Activated T-helper 17 cell treated with anti-CD3 and anti-CD28 coated beads, Interleukin-2, amount 50 U/mL, for 72 hours (primary cell): ENCODE results near the gene MAST2. TPM values are rescaled to one million over a fixed set of nuclear protein-coding genes. Genes with fewer than 3 reads are reported as not detected.

Experiments
- ATAC-seq: fragments of 150-1000 bp; cut with Tn5 transposase; replicated peaks from 2 replicates; pipeline ENCODE4 v1.10.0; 2021; ENCODE audit warnings: mild to moderate bottlenecking, moderate library complexity
- H3K27ac Mint-ChIP-seq: one replicate; pipeline ENCODE4 v1.8.0; 2022; ENCODE audit warnings: mixed read lengths
- H3K27me3 Mint-ChIP-seq: one replicate; pipeline ENCODE4 v1.8.0; 2022; ENCODE audit warnings: mixed read lengths
- H3K36me3 Mint-ChIP-seq: one replicate; pipeline ENCODE4 v1.8.0; 2022; ENCODE audit warnings: low read depth, mild to moderate bottlenecking, mixed read lengths
- H3K4me1 Mint-ChIP-seq: one replicate; pipeline ENCODE4 v1.8.0; 2022; ENCODE audit warnings: mixed read lengths
- H3K4me3 Mint-ChIP-seq: one replicate; pipeline ENCODE4 v1.8.0; 2022; ENCODE audit warnings: mild to moderate bottlenecking, mixed read lengths
- H3K9me3 Mint-ChIP-seq: one replicate; pipeline ENCODE4 v1.8.0; 2022; ENCODE audit warnings: mixed read lengths
- total RNA-seq, 2 donors: library from RNA; stranded (reverse); gene quantifications; one replicate each; pipeline ENCODE4 v1.2.3, GENCODE V29; 2022

Gene MAST2
- total RNA-seq, 2 donors from 2014 or later, result 24.4 to 29.8 TPM

DNA sequence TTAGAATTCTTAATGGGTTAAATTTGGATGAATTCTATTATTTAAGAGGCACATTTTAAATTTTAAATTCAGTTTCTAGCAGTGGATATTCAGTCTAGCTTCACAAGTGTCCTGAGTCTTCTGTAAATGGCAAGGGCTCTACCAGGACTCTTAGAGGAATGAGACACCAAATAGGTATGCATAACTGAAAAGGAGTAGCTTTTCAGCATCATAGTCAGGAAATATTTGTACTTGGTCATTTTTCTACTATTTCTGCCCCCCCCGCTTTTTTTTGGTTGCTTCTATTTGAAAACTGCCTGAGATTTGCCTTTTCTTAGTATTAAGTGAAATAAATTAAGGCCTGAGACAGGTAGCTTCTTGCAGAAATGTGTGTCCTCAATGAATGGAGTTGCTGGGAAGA, 80.2 kb downstream of the MAST2 start:
- Mint-ChIP-seq H3K4me3 (no peak overlapping the region), H3K27me3 (no peaks in the 10 kb centered on the region), H3K27ac (no peak overlapping the region), H3K4me1 (no peaks in the 10 kb centered on the region), H3K9me3 (no peaks in the 10 kb centered on the region), H3K36me3 (no peaks in the 10 kb centered on the region)
- no peak for ATAC-seq

DNA sequence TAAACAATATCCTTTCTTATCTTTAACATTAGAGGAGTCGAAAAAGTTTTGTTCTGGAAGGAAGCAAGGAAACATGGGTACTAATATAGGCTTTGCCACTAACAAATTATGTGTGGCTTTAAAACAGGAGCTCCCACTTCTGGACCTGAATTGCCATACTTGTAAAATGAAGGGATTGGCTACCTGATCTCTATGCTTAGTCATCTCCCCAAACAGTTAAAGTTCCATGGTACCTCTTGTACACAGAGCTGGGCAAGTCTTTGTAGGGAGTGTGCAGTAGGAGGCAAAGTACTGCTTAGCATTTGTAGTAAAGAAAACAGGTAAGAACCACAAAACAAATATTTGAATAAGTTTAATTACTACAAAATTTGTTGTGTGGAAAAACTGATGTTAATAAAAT, 81.3 kb downstream of the MAST2 start:
- H3K36me3 Mint-ChIP-seq, result no peaks in the 10 kb centered on the region
- ATAC-seq, result no peak
- no peak overlapping the region for H3K27ac Mint-ChIP-seq
- H3K27me3 Mint-ChIP-seq, result no peaks in the 10 kb centered on the region
- no peak overlapping the region for H3K4me3 Mint-ChIP-seq
- H3K4me1 Mint-ChIP-seq, result no peaks in the 10 kb centered on the region
- no peaks in the 10 kb centered on the region for H3K9me3 Mint-ChIP-seq

DNA sequence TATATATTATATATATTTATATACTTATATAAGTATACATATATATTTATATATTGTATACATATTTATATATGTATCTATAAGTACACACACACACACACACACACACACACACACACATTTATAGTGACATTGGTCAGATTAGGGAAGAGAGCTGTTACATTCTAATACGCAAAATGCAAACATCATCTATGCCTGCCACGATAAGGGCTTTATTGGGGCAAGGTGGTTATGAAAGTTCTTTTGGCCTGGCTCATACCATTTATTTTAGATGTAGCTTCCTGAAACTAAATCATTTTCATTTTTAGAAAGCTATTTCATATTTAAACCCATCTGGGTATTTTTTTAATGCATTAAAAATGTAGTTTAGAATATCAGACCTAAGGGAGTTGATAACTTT, 82.8 kb downstream of the MAST2 start:
- H3K4me1 Mint-ChIP-seq, result peaks cover 5% of the 10 kb centered on the region
- no peaks in the 10 kb centered on the region for H3K27me3 Mint-ChIP-seq
- H3K9me3 Mint-ChIP-seq, result no peaks in the 10 kb centered on the region
- no peaks in the 10 kb centered on the region for H3K36me3 Mint-ChIP-seq
- no peak overlapping the region for H3K27ac Mint-ChIP-seq
- no peak for ATAC-seq
- no peak overlapping the region for H3K4me3 Mint-ChIP-seq

GRCh38 chr1:45887156-45887842, 83.9 kb downstream of the MAST2 start:
- no peaks in the 10 kb centered on the region for H3K9me3 Mint-ChIP-seq
- no peak for ATAC-seq
- peaks cover 5% of the 10 kb centered on the region for H3K4me1 Mint-ChIP-seq
- H3K4me3 Mint-ChIP-seq, result no peak overlapping the region
- H3K27ac Mint-ChIP-seq, result no peak overlapping the region
- no peaks in the 10 kb centered on the region for H3K27me3 Mint-ChIP-seq
- H3K36me3 Mint-ChIP-seq, result no peaks in the 10 kb centered on the region

- no peak overlapping the region for H3K27ac Mint-ChIP-seq
- ATAC-seq, result no peak
- peaks cover 5% of the 10 kb centered on the region for H3K4me1 Mint-ChIP-seq
- no peak overlapping the region for H3K4me3 Mint-ChIP-seq
- H3K36me3 Mint-ChIP-seq, result no peaks in the 10 kb centered on the region
- H3K27me3 Mint-ChIP-seq, result no peaks in the 10 kb centered on the region
- no peaks in the 10 kb centered on the region for H3K9me3 Mint-ChIP-seq
These were observed 86.7 kb downstream of the MAST2 start for GRCh38 chr1:45890078-45890477.

DNA sequence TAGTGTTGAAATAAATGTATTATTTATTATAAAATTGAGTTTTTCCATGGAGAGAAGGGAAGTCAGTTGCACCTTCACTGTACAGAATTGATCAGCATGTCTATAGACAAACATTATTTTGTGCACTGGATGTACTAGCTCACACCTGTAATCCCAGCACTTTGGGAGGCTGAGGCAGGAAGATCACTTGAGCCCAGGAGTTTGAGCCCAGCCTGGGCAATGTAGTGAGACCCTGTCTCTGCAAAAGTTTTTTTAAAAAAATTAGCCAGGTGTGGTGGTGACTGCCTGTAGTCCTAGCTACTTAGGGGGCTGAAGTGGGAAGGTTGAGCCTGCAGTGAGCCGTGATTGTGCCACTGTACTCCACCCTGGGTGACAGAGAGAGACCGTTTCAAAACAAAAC, 87.7 kb downstream of the MAST2 start:
- no peaks in the 10 kb centered on the region for H3K9me3 Mint-ChIP-seq
- H3K27ac Mint-ChIP-seq, result no peak overlapping the region
- H3K27me3 Mint-ChIP-seq, result no peaks in the 10 kb centered on the region
- H3K4me1 Mint-ChIP-seq, result peaks cover 5% of the 10 kb centered on the region
- H3K36me3 Mint-ChIP-seq, result no peaks in the 10 kb centered on the region
- no peak overlapping the region for H3K4me3 Mint-ChIP-seq
- ATAC-seq, result no peak

- peaks cover 5% of the 10 kb centered on the region for H3K4me1 Mint-ChIP-seq
- H3K27ac Mint-ChIP-seq, result no peak overlapping the region
- no peaks in the 10 kb centered on the region for H3K27me3 Mint-ChIP-seq
- H3K4me3 Mint-ChIP-seq, result no peak overlapping the region
- no peaks in the 10 kb centered on the region for H3K9me3 Mint-ChIP-seq
- H3K36me3 Mint-ChIP-seq, result no peaks in the 10 kb centered on the region
- no peak for ATAC-seq
These were observed 88.8 kb downstream of the MAST2 start for GRCh38 chr1:45892068-45892785.

GRCh38 chr1:45894331-45894730, 90.9 kb downstream of the MAST2 start:
- Mint-ChIP-seq H3K27me3 (no peaks in the 10 kb centered on the region), H3K4me1 (peaks cover 5% of the 10 kb centered on the region), H3K27ac (no peak overlapping the region), H3K9me3 (no peaks in the 10 kb centered on the region), H3K36me3 (no peaks in the 10 kb centered on the region), H3K4me3 (no peak overlapping the region)
- no peak for ATAC-seq

DNA sequence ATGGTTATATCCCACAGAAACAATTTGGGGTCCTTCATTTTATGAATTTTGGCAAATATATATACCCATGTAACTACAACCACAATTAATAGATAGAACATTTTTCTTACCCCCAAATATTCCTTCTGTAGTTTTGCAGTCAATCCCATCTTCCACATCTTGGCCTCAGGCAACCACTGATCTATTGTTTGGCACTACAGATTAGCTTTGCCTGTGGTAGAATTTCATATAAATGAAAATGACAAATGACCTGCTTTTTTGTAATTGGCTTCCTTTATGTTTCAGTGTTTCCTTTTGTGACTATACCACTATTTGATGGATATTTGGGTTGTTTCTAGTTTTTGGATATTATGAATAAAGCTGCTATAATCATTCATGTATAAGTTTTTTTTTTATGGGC, 91.5 kb downstream of the MAST2 start:
- Mint-ChIP-seq H3K4me1 (peaks cover 3% of the 10 kb centered on the region), H3K9me3 (no peaks in the 10 kb centered on the region), H3K4me3 (no peak overlapping the region), H3K27me3 (no peaks in the 10 kb centered on the region), H3K27ac (no peak overlapping the region), H3K36me3 (no peaks in the 10 kb centered on the region)
- no peak for ATAC-seq

GRCh38 chr1:45895406-45895805, 92.0 kb downstream of the MAST2 start:
- no peak overlapping the region for H3K4me3 Mint-ChIP-seq
- no peaks in the 10 kb centered on the region for H3K4me1 Mint-ChIP-seq
- no peaks in the 10 kb centered on the region for H3K9me3 Mint-ChIP-seq
- no peaks in the 10 kb centered on the region for H3K27me3 Mint-ChIP-seq
- no peak overlapping the region for H3K27ac Mint-ChIP-seq
- no peak for ATAC-seq
- H3K36me3 Mint-ChIP-seq, result no peaks in the 10 kb centered on the region

DNA sequence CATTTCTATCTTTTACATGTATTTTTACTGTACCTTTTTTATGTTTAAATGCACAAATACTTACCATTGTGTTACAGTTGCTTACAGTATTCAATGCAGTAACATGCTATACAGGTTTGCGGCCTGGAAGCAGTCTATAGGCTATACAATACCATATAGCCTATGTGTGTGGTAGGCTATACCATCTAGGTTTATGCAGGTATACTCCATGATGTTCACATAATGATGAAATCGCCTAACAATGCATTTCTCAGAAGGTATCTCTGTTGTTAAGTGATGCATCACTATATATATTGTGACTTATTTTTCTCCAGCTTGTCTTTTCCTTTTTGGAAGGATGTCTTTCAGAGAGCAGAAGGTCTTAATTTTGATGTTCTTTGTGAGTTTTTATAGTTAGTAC, 103.5 kb downstream of the MAST2 start:
- ATAC-seq, result no peak
- no peak overlapping the region for H3K27ac Mint-ChIP-seq
- H3K4me1 Mint-ChIP-seq, result no peaks in the 10 kb centered on the region
- no peak overlapping the region for H3K4me3 Mint-ChIP-seq
- no peaks in the 10 kb centered on the region for H3K9me3 Mint-ChIP-seq
- H3K27me3 Mint-ChIP-seq, result no peaks in the 10 kb centered on the region
- no peaks in the 10 kb centered on the region for H3K36me3 Mint-ChIP-seq

- Mint-ChIP-seq H3K36me3 (no peaks in the 10 kb centered on the region), H3K9me3 (no peaks in the 10 kb centered on the region), H3K27me3 (no peaks in the 10 kb centered on the region), H3K27ac (no peak overlapping the region), H3K4me1 (peaks cover 9% of the 10 kb centered on the region), H3K4me3 (no peak overlapping the region)
- no peak for ATAC-seq
These were observed 105.3 kb downstream of the MAST2 start for GRCh38 chr1:45908611-45909140.

- H3K4me1 Mint-ChIP-seq, result peaks cover 10% of the 10 kb centered on the region
- no peaks in the 10 kb centered on the region for H3K36me3 Mint-ChIP-seq
- H3K27ac Mint-ChIP-seq, result no peak overlapping the region
- no peak for ATAC-seq
- no peaks in the 10 kb centered on the region for H3K9me3 Mint-ChIP-seq
- no peaks in the 10 kb centered on the region for H3K27me3 Mint-ChIP-seq
- no peak overlapping the region for H3K4me3 Mint-ChIP-seq
These were observed 108.2 kb downstream of the MAST2 start for GRCh38 chr1:45911634-45912033.

DNA sequence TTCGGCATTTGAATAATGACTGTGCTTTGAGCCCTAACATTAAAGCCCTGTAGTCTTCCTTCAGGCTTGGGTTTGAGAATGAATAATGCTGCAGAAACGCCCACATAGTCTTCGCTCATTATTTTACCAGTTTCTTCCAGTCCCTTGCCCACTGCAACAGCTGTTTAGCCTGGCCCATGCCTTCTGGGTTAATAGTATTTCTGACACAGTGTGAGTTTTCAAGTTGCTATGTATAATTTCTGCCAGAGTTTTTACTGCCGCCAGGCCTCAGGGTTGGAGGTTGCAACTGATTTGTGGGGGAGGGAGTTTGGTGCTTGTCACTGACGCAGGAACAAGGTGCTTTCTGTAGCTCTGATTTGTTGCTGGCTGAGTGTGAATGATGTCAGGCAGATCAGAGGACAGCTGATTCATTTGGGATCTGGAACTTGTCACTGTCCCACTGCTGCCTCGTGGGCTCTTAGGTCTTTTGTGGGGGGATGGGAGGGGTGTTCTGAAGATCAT, 109.8 kb downstream of the MAST2 start:
- no peaks in the 10 kb centered on the region for H3K36me3 Mint-ChIP-seq
- H3K4me3 Mint-ChIP-seq, result peak overlapping the region; percentile 41
- peaks cover 10% of the 10 kb centered on the region for H3K4me1 Mint-ChIP-seq
- peak overlapping the region; percentile 35 for H3K27ac Mint-ChIP-seq
- no peaks in the 10 kb centered on the region for H3K9me3 Mint-ChIP-seq
- ATAC-seq, result peak; percentile 91
- no peaks in the 10 kb centered on the region for H3K27me3 Mint-ChIP-seq
